Calu3 (cell line): Measurements from ENCODE around the gene CSTPP1. TPM values are rescaled to one million over a fixed set of nuclear protein-coding genes. Genes with fewer than 3 reads are reported as not detected.
"Not testable (repeated sequence)": the region's sequence is repeated elsewhere in the genome, so short reads cannot be mapped to it uniquely, and the experiment has no call there.

ENCODE experiments used
- BruUV-seq: library from RNA; stranded (reverse); fragments of 400-500 nt; replicated peaks from 2 replicates; lab custom pipeline; 2021; lab: Mats Ljungman, UMichigan
- CTCF ChIA-PET: fragments of 300-600 bp; sonication (Branson Sonifier 250); formaldehyde crosslinking; loops from one replicate; lab custom pipeline; 2022; ENCODE audit warnings: antibody characterized with exemption; lab: Charles Lee
- DNase-seq: peaks from one replicate; pipeline ENCODE4 v3.0.0; 2022
- H3K27ac Mint-ChIP-seq: one replicate; pipeline ENCODE4 v1.8.0; 2022; ENCODE audit warnings: mixed read lengths; ENCODE audit not compliant: unreplicated experiment
- H3K27me3 Mint-ChIP-seq: one replicate; pipeline ENCODE4 v1.8.0; 2022; ENCODE audit warnings: mixed read lengths; ENCODE audit not compliant: unreplicated experiment
- H3K36me3 Mint-ChIP-seq: one replicate; pipeline ENCODE4 v1.8.0; 2022; ENCODE audit warnings: mild to moderate bottlenecking, moderate library complexity, mixed read lengths; ENCODE audit not compliant: insufficient read depth, unreplicated experiment
- H3K4me1 Mint-ChIP-seq: one replicate; pipeline ENCODE4 v1.8.0; 2022; ENCODE audit warnings: mild to moderate bottlenecking, low read depth, mixed read lengths; ENCODE audit not compliant: unreplicated experiment
- H3K4me3 Mint-ChIP-seq: one replicate; pipeline ENCODE4 v1.8.0; 2022; ENCODE audit warnings: mild to moderate bottlenecking, low read depth, moderate library complexity, mixed read lengths; ENCODE audit not compliant: unreplicated experiment
- H3K9me3 Mint-ChIP-seq: one replicate; pipeline ENCODE4 v1.8.0; 2022; ENCODE audit warnings: low read depth, mixed read lengths; ENCODE audit not compliant: unreplicated experiment
- CTCF ChIP-seq: fragments of 200-600 bp; IDR thresholded peaks from one replicate; pipeline ENCODE4 v1.8.0; 2022; ENCODE audit warnings: antibody characterized with exemption; ENCODE audit not compliant: unreplicated experiment
- intact Hi-C: fragments of 100-400 bp; cut with micrococcal nuclease; formaldehyde crosslinking; loops from one replicate; pipeline ENCODE4 v1.10.0; 2022; ENCODE audit not compliant: unreplicated experiment
- total RNA-seq: library from RNA; stranded (reverse); gene quantifications from 2 replicates; pipeline ENCODE4 v1.2.3, GENCODE V29; 2022

The CSTPP1 gene
- total RNA-seq, 1 experiment from 2014 or later: 23.2 TPM

GRCh38 chr11:47078751-47079521 lies 142.4 kb downstream of the CSTPP1 start:
- H3K4me3 Mint-ChIP-seq: no peak overlapping the region
- BruUV-seq: no TSS peak

GRCh38 chr11:47080775-47081174 lies 144.2 kb downstream of the CSTPP1 start:
- H3K9me3 Mint-ChIP-seq, intact Hi-C loops, BruUV-seq, CTCF ChIA-PET, DNase-seq, H3K4me1 Mint-ChIP-seq, H3K27ac Mint-ChIP-seq, H3K27me3 Mint-ChIP-seq, H3K4me3 Mint-ChIP-seq, H3K36me3 Mint-ChIP-seq: not testable (repeated sequence)

More at GRCh38 chr11:47078751-47079521, 142.4 kb downstream of the CSTPP1 start:
- intact Hi-C loops: no loop called here
- DNase-seq: no peak
- Mint-ChIP-seq H3K9me3 (no peaks in the 10 kb centered on the region), H3K4me1 (peaks cover 3% of the 10 kb centered on the region), H3K27me3 (no peaks in the 10 kb centered on the region), H3K27ac (no peak overlapping the region), H3K36me3 (no peaks in the 10 kb centered on the region)
- CTCF ChIA-PET: no interaction called here
- no peak for TF ChIP-seq CTCF

- intact Hi-C loops: no loop called here
- no peak overlapping the region for H3K27ac Mint-ChIP-seq
- no peaks in the 10 kb centered on the region for H3K27me3 Mint-ChIP-seq
- TF ChIP-seq CTCF: no peak
- no peaks in the 10 kb centered on the region for H3K9me3 Mint-ChIP-seq
- BruUV-seq: no TSS peak
- H3K36me3 Mint-ChIP-seq: no peaks in the 10 kb centered on the region
- no peak overlapping the region for H3K4me3 Mint-ChIP-seq
- DNase-seq: no peak
- CTCF ChIA-PET: no interaction called here
- H3K4me1 Mint-ChIP-seq: peaks cover 8% of the 10 kb centered on the region
These were observed 147.4 kb downstream of the CSTPP1 start for GRCh38 chr11:47083913-47084312.

GRCh38 chr11:47087801-47088200 lies 151.2 kb downstream of the CSTPP1 start:
- DNase-seq: no peak
- Mint-ChIP-seq H3K27me3 (no peaks in the 10 kb centered on the region), H3K27ac (no peak overlapping the region), H3K9me3 (no peaks in the 10 kb centered on the region), H3K4me3 (no peak overlapping the region), H3K36me3 (no peaks in the 10 kb centered on the region), H3K4me1 (peaks cover 8% of the 10 kb centered on the region)
- no peak for TF ChIP-seq CTCF
- intact Hi-C loops: no loop called here
- CTCF ChIA-PET: no interaction called here
- BruUV-seq: no TSS peak

- intact Hi-C loops: no loop called here
- Mint-ChIP-seq H3K36me3 (no peaks in the 10 kb centered on the region), H3K4me1 (no peaks in the 10 kb centered on the region), H3K9me3 (no peaks in the 10 kb centered on the region), H3K27ac (no peak overlapping the region), H3K27me3 (no peaks in the 10 kb centered on the region), H3K4me3 (no peak overlapping the region)
- CTCF ChIA-PET: no interaction called here
- TF ChIP-seq CTCF: no peak
- BruUV-seq: no TSS peak
- no peak for DNase-seq
These were observed 157.0 kb downstream of the CSTPP1 start for GRCh38 chr11:47093541-47093940.

- DNase-seq, intact Hi-C loops, H3K9me3 Mint-ChIP-seq, H3K36me3 Mint-ChIP-seq, H3K27me3 Mint-ChIP-seq, CTCF ChIA-PET, H3K4me3 Mint-ChIP-seq, BruUV-seq, H3K27ac Mint-ChIP-seq: not testable (repeated sequence)
- H3K4me1 Mint-ChIP-seq: peaks cover 14% of the 10 kb centered on the region
These were observed 160.3 kb downstream of the CSTPP1 start for GRCh38 chr11:47096871-47097270.

- H3K36me3 Mint-ChIP-seq, H3K4me3 Mint-ChIP-seq, BruUV-seq, H3K9me3 Mint-ChIP-seq, H3K27ac Mint-ChIP-seq, CTCF ChIA-PET, intact Hi-C loops, DNase-seq, H3K27me3 Mint-ChIP-seq: not testable (repeated sequence)
- peaks cover 14% of the 10 kb centered on the region for H3K4me1 Mint-ChIP-seq
These were observed 161.7 kb downstream of the CSTPP1 start for GRCh38 chr11:47098223-47098622.
